ENCODE data around the gene EIPR1. TPM values are rescaled to one million over a fixed set of nuclear protein-coding genes. Genes with fewer than 3 reads are reported as not detected.

The EIPR1 gene
- total RNA-seq, 1 experiment from 2014 or later, result 27.8 TPM

- no peak overlapping the region for H3K23ac ChIP-seq (ENCODE audit: insufficient read length, low read depth, low read length)
- no peaks in the 10 kb centered on the region; the same call in 1 of the 2 replicates for H3K4me1 ChIP-seq (ENCODE audit: insufficient read depth, low read length)
- H3K56ac ChIP-seq (ENCODE audit: insufficient read length, low read depth, low read length), result no peak overlapping the region
- Mint-ChIP-seq H3K36me3 (ENCODE audit: insufficient read depth in 1 of 3, low read depth in 3 of 3) (peaks cover 0 to 2% (median under 1%) of the 10 kb centered on the region in 3 experiments; a peak in 2 of 7 replicates), H3K27me3 (ENCODE audit: low read depth) (no peaks in the 10 kb centered on the region), H3K9me3 (no peaks in the 10 kb centered on the region), H3K4me3 (no peak overlapping the region), H3K27ac (no peak overlapping the region), H3K4me1 (peaks cover 23 to 24% of the 10 kb centered on the region in 2 experiments)
- no peaks in the 10 kb centered on the region for H3K23me2 ChIP-seq (ENCODE audit: insufficient read length, low read depth, low read length, poor library complexity, severe bottlenecking)
- no peak overlapping the region for H2BK20ac ChIP-seq (ENCODE audit: low read depth, low read length, poor library complexity, severe bottlenecking)
- TF ChIP-seq, protein P1, sequence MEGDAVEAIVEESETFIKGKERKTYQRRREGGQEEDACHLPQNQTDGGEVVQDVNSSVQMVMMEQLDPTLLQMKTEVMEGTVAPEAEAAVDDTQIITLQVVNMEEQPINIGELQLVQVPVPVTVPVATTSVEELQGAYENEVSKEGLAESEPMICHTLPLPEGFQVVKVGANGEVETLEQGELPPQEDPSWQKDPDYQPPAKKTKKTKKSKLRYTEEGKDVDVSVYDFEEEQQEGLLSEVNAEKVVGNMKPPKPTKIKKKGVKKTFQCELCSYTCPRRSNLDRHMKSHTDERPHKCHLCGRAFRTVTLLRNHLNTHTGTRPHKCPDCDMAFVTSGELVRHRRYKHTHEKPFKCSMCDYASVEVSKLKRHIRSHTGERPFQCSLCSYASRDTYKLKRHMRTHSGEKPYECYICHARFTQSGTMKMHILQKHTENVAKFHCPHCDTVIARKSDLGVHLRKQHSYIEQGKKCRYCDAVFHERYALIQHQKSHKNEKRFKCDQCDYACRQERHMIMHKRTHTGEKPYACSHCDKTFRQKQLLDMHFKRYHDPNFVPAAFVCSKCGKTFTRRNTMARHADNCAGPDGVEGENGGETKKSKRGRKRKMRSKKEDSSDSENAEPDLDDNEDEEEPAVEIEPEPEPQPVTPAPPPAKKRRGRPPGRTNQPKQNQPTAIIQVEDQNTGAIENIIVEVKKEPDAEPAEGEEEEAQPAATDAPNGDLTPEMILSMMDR (conservative IDR thresholded peaks at IDR 0.05), result no peak
- peaks cover 2% of the 10 kb centered on the region for H4K20me1 ChIP-seq (ENCODE audit: control insufficient read depth, insufficient read depth, insufficient read length)
- no peak overlapping the region for H2BK15ac ChIP-seq (ENCODE audit: low read depth, low read length)
- H2BK120ac ChIP-seq (ENCODE audit: low read depth, low read length, poor library complexity, severe bottlenecking), result no peak overlapping the region
- no peak for DNase-seq
- H3K79me2 ChIP-seq (ENCODE audit: insufficient read depth, low read length), result no peaks in the 10 kb centered on the region
- H2BK5ac ChIP-seq (ENCODE audit: insufficient read length, low read length), result no peak overlapping the region
- H2BK12ac ChIP-seq (ENCODE audit: insufficient read length, low read depth, low read length), result no peak overlapping the region
- no CpG with 5 or more reads among the region's 4 CpGs for WGBS (ENCODE audit: extremely low coverage, insufficient read length, low lambda C conversion rate)
- no peak overlapping the region for H2AFZ ChIP-seq (ENCODE audit: low read length)
- no peak overlapping the region for H3T11ph ChIP-seq (ENCODE audit: low read length)
- H3K9me3 ChIP-seq (ENCODE audit: control insufficient read depth, low read depth, low read length), result no peaks in the 10 kb centered on the region
- no peak overlapping the region for H3K18ac ChIP-seq (ENCODE audit: insufficient read length, low read depth, low read length)
- H3K79me1 ChIP-seq (ENCODE audit: insufficient read depth, low read depth, low read length, poor library complexity, severe bottlenecking), result no peaks in the 10 kb centered on the region
- no peak overlapping the region for H2AK5ac ChIP-seq (ENCODE audit: insufficient read length, low read length)
- no peak overlapping the region for H4K91ac ChIP-seq (ENCODE audit: insufficient read length, low read depth, low read length)
- H3K4me2 ChIP-seq (ENCODE audit: insufficient read depth, insufficient read length, low read length), result no peak overlapping the region
- no peaks in the 10 kb centered on the region for H3K27me3 ChIP-seq (ENCODE audit: insufficient read depth, low read length)
- H3K27ac ChIP-seq (ENCODE audit: insufficient read length, low read depth, low read length), result no peak overlapping the region
- no peak overlapping the region for H4K8ac ChIP-seq (replicated peaks; ENCODE audit: insufficient read length, low read depth, low read length)
- no peak overlapping the region for H4K5ac ChIP-seq (ENCODE audit: insufficient read length, low read depth, low read length)
- no peak overlapping the region for H3K14ac ChIP-seq (ENCODE audit: insufficient read depth, low read length)
- no peak overlapping the region for H3K9ac ChIP-seq (ENCODE audit: extremely low read depth, insufficient read length, low read length)
- no peak overlapping the region for H3K4ac ChIP-seq (ENCODE audit: low read depth, low read length)
Observed at GRCh38 chr2:3294493-3294892, 83.1 kb downstream of the EIPR1 start.
